ENCODE measurements around the gene ZNF28. TPM values are rescaled to one million over a fixed set of nuclear protein-coding genes. Genes with fewer than 3 reads are reported as not detected.
"Not testable (repeated sequence)": the region's sequence is repeated elsewhere in the genome, so short reads cannot be mapped to it uniquely, and the experiment has no call there.

Gene ZNF28
- polyA plus RNA-seq, 1 donor from 2014 or later = 15.4 TPM

DNA sequence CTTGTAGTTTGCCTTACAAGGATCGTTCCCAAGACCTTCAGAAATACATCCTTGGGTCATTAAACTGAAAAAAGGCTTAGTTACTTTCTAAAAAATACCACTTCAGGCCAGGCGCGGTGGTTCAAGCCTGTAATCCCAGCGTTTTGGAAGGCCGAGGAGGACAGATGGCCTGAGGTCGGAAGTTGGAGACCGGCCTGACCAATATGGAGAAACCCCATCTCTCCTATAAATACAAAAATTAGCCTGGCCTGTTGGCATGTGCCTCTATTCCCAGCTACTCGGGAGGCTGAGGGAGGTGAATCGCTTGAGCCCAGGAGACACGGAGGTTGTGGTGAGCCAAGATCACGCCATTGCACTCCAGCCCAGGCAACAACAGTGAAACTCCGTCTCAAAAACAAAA lies 2.2 kb upstream of the ZNF28 start:
- Histone ChIP-seq H3K27me3 (ENCODE audit: insufficient read depth, low read depth, low read length) (no peaks in the 10 kb centered on the region), H3K4me3 (ENCODE audit: low read length) (no peak overlapping the region), H3K9me2 (ENCODE audit: insufficient read depth, low read length) (no peaks in the 10 kb centered on the region), H3K9ac (ENCODE audit: low read length) (no peak overlapping the region), H2AFZ (ENCODE audit: low read depth, low read length) (no peak overlapping the region), H3K36me3 (ENCODE audit: insufficient read depth, low read length) (no peaks in the 10 kb centered on the region), H3K9me3 (ENCODE audit: low read length) (no peaks in the 10 kb centered on the region), H3K4me2 (ENCODE audit: low read length) (no peak overlapping the region), H3F3A (ENCODE audit: insufficient read depth, low read length, poor library complexity, severe bottlenecking) (no peaks in the 10 kb centered on the region), H4K20me1 (ENCODE audit: insufficient read depth) (no peaks in the 10 kb centered on the region), H3K79me2 (replicated peaks; ENCODE audit: insufficient read depth, low read length) (no peaks in the 10 kb centered on the region), H3K27ac (ENCODE audit: low read length) (no peak overlapping the region)
- TF ChIP-seq, protein P1, sequence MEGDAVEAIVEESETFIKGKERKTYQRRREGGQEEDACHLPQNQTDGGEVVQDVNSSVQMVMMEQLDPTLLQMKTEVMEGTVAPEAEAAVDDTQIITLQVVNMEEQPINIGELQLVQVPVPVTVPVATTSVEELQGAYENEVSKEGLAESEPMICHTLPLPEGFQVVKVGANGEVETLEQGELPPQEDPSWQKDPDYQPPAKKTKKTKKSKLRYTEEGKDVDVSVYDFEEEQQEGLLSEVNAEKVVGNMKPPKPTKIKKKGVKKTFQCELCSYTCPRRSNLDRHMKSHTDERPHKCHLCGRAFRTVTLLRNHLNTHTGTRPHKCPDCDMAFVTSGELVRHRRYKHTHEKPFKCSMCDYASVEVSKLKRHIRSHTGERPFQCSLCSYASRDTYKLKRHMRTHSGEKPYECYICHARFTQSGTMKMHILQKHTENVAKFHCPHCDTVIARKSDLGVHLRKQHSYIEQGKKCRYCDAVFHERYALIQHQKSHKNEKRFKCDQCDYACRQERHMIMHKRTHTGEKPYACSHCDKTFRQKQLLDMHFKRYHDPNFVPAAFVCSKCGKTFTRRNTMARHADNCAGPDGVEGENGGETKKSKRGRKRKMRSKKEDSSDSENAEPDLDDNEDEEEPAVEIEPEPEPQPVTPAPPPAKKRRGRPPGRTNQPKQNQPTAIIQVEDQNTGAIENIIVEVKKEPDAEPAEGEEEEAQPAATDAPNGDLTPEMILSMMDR (IDR thresholded peaks at IDR 0.05; ENCODE audit: poor library complexity, severe bottlenecking) = no peak
- TF ChIP-seq EZH2 (IDR thresholded peaks at IDR 0.05; ENCODE audit: borderline replicate concordance, insufficient read depth, low read length, poor library complexity, severe bottlenecking) (no peak), SMC3 (conservative IDR thresholded peaks at IDR 0.05; ENCODE audit: poor library complexity) (no peak), POLR2AphosphoS5 (IDR thresholded peaks at IDR 0.05) (no peak), MXI1 (conservative IDR thresholded peaks at IDR 0.05; ENCODE audit: poor library complexity, severe bottlenecking) (no peak), TAF1 (IDR thresholded peaks at IDR 0.05; ENCODE audit: low read depth) (no peak), EP300 (conservative IDR thresholded peaks at IDR 0.05; ENCODE audit: poor library complexity, severe bottlenecking) (no peak), RAD21 (conservative IDR thresholded peaks at IDR 0.05) (no peak)
- TF ChIP-seq, protein P2, sequence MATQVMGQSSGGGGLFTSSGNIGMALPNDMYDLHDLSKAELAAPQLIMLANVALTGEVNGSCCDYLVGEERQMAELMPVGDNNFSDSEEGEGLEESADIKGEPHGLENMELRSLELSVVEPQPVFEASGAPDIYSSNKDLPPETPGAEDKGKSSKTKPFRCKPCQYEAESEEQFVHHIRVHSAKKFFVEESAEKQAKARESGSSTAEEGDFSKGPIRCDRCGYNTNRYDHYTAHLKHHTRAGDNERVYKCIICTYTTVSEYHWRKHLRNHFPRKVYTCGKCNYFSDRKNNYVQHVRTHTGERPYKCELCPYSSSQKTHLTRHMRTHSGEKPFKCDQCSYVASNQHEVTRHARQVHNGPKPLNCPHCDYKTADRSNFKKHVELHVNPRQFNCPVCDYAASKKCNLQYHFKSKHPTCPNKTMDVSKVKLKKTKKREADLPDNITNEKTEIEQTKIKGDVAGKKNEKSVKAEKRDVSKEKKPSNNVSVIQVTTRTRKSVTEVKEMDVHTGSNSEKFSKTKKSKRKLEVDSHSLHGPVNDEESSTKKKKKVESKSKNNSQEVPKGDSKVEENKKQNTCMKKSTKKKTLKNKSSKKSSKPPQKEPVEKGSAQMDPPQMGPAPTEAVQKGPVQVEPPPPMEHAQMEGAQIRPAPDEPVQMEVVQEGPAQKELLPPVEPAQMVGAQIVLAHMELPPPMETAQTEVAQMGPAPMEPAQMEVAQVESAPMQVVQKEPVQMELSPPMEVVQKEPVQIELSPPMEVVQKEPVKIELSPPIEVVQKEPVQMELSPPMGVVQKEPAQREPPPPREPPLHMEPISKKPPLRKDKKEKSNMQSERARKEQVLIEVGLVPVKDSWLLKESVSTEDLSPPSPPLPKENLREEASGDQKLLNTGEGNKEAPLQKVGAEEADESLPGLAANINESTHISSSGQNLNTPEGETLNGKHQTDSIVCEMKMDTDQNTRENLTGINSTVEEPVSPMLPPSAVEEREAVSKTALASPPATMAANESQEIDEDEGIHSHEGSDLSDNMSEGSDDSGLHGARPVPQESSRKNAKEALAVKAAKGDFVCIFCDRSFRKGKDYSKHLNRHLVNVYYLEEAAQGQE (IDR thresholded peaks at IDR 0.05; ENCODE audit: borderline replicate concordance) = no peak

GRCh38 chr19:52820472-52821203 lies 795 bp downstream of the ZNF28 start:
- H3K79me2 ChIP-seq (replicated peaks; ENCODE audit: insufficient read depth, low read length); H3K9me3 ChIP-seq (ENCODE audit: low read length); H3K27ac ChIP-seq (ENCODE audit: low read length); H3F3A ChIP-seq (ENCODE audit: insufficient read depth, low read length, poor library complexity, severe bottlenecking); H3K9me2 ChIP-seq (ENCODE audit: insufficient read depth, low read length); H3K27me3 ChIP-seq (ENCODE audit: insufficient read depth, low read depth, low read length); H3K36me3 ChIP-seq (ENCODE audit: insufficient read depth, low read length); H4K20me1 ChIP-seq (ENCODE audit: insufficient read depth); H2AFZ ChIP-seq (ENCODE audit: low read depth, low read length): not testable (repeated sequence)
- H3K4me2 ChIP-seq (ENCODE audit: low read length) = peak overlapping the region; percentile 19
- H3K9ac ChIP-seq (ENCODE audit: low read length) = peak overlapping the region; percentile 42
- peak overlapping the region; percentile 65 for H3K4me3 ChIP-seq (ENCODE audit: low read length)

All from neural cell (in vitro differentiated cells).